G401 (cell line): Measurements from ENCODE around the gene WDTC1. TPM values are rescaled to one million over a fixed set of nuclear protein-coding genes. Genes with fewer than 3 reads are reported as not detected.

Experiments used
- DNase-seq: peaks from one replicate; pipeline ENCODE4 v3.0.0-alpha.2; 2015; ENCODE audit warnings: low spot score
- in situ Hi-C: cut with HindIII; loops from 2 replicates; pipeline ENCODE4 v1.10.0; 2016; ENCODE audit warnings: low sequenced_read_pairs, mixed read lengths
- total RNA-seq: library from RNA; depleted of rRNA; stranded (reverse); fragments of >200 nt; shearing (Covaris generic); gene quantifications from 2 replicates; pipeline ENCODE4 v1.2.3, GENCODE V29; 2014; rRNA removed

Gene WDTC1
- total RNA-seq, 1 experiment from 2014 or later = 13.2 TPM

DNA sequence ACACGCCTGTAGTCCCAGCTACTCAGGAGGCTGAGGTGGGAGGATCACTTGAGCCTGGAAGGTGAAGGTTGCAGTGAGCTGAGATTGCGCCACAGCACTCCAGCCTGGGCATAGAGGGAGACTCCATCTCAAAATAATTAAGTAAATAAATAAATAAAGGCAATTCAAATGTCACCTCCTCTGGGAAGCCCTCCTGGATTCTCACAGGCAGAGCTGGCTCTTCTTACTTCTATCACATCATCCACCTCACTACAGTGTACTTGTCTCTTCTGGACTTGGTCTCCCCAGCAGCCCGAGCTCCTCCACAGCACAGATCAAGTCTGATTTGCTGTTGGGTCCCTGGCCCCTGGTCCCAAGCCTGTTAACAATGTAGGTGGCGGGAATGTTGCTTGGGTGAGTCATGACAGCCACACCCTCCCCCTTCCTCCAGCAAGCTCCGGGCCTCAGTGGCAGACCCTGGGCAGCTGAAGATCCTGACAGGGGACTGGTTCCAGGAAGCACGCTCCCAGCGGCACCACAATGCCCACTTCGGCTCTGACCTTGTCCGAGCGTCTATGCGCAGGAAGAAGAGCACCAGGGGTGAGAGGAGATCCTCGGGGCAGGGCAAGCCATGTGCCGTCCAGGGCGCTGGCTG, 112.7 kb downstream of the WDTC1 start:
- in situ Hi-C loops = no loop called here
- no peak for DNase-seq

DNA sequence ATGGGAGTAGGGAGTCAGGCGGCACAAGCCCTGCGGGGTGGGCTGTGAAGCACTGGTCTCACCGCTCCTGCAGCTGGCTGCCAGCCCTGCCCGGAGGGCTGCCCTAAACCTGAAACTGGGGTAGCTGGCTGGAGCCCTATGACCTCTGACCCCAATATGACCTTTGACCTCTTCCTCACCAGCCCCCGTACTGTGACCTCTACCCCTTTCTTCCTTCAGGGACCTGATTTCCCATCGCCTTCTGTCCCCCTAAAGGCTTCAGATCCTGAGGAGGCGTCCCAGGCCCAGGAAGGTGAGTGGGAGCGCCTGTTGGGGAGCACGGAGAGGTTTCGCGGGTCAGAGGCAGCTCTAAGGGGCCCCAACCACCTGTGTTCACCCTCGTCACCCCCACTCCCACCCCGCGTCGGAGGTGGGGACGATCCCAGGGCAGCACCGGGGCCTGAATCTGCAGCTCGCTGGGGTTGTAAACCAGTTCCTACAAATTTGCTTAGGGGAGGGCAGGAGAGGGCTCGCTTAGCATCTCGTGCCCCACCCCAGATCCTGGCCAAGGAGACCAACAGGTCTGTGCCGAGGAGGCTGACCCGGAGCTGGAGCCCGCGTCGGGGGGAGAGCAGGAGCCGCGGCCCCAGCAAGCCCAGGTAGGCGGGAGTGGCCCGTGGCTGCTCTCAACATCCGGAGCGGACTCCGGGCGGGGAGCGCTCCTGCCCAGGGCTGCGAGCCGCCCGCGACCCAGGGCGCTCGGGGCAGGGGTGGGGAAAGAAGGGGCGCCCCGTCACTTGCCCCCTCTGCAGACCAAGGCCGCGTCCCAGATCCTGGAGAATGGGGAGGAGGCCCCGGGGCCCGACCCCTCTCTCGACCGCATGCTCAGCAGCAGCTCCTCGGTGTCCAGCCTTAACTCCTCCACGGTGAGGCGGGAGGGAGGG, 114.7 kb downstream of the WDTC1 start:
- DNase-seq = peak; percentile 73
- in situ Hi-C loops = no loop called here

DNA sequence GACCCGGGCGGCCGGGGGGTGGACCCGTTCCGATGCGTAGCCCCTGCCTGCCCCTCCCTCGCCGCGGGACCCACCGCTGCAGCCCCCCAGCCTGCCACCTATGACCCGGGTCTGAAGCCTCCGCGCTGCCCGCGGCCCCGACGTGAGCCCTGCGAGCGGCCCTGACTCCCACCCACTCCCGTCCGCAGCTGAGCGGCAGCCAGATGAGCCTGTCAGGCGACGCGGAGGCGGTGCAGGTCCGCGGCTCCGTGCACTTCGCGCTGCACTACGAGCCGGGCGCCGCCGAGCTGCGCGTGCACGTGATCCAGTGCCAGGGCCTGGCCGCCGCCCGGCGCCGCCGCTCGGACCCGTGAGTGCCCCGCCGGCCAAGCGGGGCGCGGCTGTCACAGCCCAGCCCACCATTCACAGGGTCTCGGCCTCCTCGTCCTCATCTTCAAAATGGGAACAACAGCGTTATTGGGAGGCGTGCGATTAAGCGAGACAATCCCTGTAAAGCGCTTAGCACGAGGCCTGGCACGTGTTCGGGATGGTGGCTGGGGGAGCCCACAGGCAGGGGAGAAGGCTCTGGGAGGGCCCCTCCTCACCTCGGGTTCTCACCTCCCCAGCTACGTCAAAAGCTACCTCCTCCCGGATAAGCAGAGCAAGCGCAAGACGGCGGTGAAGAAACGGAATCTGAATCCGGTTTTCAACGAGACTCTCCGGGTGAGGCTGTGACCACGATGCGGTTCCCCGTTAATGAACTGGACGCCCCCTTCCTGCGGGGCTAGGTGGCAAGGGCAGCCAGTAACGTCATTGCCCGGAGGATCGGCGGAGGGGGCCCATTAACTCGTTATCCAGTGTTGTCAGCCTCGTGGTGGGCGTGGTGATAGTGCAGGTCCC, 115.6 kb downstream of the WDTC1 start:
- peak; percentile 68 for DNase-seq
- in situ Hi-C loops = no loop called here

DNA sequence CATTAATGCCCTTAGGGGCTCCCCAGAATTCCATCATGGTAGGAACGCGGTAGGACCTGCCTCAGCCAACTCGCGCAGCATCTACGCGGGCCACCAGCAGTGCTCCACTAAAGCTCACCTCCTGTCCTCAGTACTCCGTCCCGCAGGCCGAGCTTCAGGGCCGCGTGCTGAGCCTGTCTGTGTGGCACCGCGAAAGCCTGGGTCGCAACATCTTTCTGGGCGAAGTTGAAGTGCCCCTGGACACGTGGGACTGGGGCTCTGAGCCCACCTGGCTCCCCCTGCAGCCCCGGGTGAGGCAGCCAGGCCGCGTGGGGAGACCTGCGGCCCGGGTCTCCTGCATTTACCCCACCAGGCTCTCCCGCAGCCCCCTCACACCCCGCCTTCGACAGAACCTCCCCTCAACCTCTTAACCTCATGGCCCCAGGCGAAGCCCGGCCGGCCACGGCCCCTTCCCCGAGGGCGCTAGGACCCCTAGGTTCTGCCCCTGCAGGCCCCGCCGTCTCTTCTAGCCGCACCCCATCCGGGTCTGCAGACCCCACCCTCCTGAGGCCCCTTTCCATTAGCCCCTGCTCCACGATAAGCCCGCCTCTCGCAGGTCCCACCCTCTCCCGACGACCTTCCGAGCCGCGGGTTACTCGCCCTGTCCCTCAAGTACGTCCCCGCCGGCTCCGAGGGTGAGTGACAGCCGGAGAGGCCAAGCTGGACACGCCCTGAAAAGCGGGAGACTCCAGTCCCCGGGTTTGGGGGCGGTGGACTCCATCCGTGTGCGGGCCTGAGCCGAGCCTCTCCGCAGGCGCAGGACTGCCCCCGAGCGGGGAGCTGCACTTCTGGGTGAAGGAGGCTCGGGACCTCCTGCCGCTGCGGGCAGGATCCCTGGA, 116.5 kb downstream of the WDTC1 start:
- DNase-seq = peak; percentile 62

DNA sequence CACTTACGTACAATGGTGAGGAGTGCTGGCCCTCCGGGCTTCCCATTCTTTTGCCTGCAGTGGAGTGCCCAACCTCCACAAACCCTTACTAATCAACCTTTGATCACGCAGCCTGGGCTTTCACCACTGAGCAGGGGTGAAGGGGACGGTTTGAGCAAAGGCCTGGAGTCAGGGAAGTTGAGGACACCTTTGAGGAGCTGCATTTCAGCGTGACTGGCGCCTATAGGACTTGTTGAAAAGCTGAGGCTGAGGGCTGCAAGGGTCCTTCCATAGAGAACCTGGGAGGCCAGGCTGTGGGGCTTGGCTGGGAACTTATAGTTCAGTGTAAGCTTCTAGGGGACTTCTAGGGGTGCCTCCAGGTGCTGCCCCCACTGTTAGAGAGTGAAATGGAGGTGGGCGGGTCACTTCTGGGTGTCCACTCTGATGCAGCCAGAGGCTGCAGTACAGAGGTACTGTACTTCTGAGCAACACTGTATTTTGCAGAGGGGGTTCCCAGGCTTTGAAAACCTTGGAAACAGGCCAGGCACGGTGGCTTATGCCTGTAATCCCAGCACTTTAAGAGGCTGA, 117.2 kb downstream of the WDTC1 start:
- in situ Hi-C loops = no loop called here

More for the DNA sequence above, 116.5 kb downstream of the WDTC1 start:
- in situ Hi-C loops = no loop called here

DNA sequence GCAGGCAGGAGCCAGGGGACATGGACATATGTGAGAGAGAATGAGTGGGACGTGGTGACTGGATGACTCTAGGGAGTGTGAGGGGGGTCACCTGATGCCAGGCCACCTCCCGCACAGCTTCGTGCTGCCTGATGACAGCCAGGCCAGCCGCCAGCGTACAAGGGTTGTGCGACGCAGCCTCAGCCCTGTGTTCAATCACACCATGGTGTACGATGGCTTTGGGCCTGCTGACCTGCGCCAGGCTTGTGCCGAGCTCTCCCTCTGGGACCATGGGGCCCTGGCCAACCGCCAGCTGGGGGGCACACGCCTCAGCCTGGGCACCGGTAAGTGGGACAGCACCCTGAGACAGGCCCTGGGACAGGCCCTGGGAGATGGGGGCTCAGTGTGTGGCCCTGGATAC, 118.7 kb downstream of the WDTC1 start:
- in situ Hi-C loops = no loop called here
- DNase-seq = no peak

More for the DNA sequence above, 117.2 kb downstream of the WDTC1 start:
- no peak for DNase-seq

DNA sequence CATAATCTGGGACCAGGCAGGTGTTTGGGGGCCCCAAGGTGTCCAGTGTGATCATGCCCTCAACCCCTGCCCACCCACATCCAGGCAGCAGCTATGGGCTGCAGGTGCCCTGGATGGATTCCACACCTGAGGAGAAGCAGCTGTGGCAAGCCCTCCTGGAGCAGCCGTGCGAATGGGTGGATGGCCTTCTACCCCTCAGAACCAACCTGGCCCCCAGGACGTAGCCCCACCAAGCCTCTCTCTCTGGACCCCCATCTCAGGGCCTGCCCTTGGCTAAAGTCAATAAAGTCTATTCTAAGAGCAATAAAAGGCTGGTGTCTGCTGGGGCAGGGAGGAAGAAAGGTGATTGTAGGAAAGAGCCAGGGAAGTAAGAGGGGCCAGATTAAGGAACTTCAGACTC, 119.2 kb downstream of the WDTC1 start:
- no peak for DNase-seq
- in situ Hi-C loops = no loop called here

DNA sequence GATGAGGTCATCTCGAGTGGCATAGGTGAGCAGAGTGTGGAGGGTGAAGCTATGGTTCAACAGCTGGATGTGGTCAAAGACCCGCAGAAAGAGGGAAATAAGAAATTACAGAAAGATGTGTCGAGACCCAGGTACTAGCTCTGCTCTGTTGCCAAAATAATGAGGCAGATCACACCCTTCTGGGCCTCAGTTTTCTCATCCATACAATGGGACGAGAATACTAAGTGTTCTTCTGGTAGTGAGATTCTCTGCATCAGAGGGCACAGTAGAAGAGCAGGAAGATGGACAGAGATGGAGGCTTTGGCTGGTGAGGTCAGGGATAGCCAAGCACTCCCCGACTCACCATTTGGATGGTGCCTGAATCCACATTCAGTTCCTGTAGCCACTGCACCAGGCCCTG, 121.3 kb downstream of the WDTC1 start:
- no peak for DNase-seq
- in situ Hi-C loops = no loop called here

DNA sequence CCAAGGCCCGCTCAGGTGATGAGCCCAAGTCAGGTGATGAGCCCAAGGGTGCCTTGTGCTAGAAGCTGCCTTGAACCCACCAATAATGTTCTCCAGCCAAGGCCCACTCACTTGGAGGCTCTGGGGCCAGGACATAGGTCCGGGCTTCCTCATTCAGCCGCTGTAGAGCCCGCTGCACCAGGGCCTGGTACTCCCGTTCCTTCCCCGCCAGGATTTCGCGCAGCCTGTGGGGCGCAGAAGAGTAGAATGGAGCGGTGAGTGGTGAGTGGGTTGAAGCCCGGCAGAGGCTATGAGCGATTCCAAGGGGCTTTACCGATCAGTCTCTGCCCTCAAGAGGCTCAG, 121.8 kb downstream of the WDTC1 start:
- no peak for DNase-seq
- in situ Hi-C loops = no loop called here

DNA sequence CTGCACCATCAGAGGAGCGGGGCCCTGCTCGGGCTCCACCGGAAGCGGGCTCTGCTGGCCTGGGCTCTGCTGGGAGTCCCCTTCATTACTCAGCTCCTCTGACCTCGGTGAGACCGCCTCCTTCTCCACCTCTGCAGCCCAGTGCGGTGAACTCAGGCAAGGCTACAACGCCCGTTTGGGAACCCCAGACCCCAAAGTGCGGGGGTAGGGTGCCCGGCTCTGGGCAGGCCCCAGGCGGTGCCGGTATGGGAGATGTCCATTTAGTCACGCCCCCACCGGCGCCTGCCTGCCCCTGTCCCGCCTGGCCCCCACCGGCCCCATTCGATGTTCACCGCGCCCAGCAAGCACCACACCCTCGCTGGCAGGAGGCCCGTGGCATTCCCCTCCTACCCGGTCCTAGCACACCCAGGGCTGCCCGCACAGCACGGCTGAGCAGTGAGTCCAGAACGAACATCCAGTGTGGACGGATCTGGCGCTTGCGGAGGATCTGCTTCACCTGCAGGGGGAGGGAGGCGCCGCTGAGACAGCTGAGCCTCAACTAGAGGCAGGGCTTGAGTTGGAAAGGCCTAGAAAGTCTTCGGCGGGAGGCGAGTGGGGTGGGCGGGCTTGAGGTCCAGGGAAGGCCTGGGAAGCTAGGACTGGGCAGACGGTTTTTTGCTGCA, 122.3 kb downstream of the WDTC1 start:
- no peak for DNase-seq

DNA sequence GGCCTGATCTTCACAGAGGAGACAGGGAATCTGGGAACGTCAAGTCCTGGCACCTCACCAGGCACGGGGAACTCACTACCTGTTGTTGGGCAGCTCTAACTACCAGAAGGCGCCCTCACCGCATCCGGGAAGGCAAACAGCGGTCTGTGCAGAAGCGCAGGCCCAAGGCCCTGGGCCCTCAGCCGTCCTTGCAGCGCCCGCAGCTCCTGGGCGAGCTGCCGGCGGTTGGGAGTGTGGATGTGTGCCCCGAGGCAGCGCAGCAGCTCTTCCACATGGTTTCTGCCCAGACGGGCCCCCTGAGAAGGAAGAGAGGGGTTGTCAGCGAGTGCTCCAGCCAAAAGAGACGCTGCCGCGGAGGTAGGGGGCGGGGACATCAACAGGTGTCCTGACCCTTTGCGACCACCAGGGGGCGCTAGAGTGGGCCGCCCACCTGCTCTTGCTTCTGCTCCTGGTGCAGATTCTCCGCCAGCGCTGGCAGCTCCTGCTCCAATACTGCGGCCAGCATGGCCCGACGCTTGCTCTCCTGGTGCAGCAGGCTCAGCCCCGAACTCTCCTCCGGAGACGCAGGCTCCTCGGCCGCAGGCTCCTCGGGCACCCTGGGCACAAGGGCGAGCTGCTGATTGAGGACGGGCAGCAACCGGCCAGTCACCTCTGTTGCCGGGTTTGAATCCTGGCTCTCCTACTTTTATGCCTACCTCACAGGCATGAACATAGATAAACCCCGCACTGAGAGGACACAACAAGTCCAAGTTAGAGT, 123.0 kb downstream of the WDTC1 start:
- peak; percentile 79 for DNase-seq
- in situ Hi-C loops = no loop called here

More for the DNA sequence above, 122.3 kb downstream of the WDTC1 start:
- in situ Hi-C loops = no loop called here

Other genes starting within 250 kb of the WDTC1 start
- 18.3 and 28.3 TPM in 2 replicates for gene TRNP1, start 240.9 kb upstream of the WDTC1 start, total RNA-seq
- gene TENT5B, start 221.8 kb upstream of the WDTC1 start, total RNA-seq = 19.3 and 32.4 TPM in 2 replicates
- 1.4 and 4.2 TPM in 2 replicates for gene SLC9A1, start 79.5 kb upstream of the WDTC1 start, total RNA-seq
- gene TMEM222, start 87.5 kb downstream of the WDTC1 start, total RNA-seq = 38.2 and 49.1 TPM in 2 replicates
- 38.2 and 44.0 TPM in 2 replicates for gene SYTL1, start 107.4 kb downstream of the WDTC1 start, total RNA-seq
- 10.0 and 17.3 TPM in 2 replicates for gene MAP3K6, start 132.3 kb downstream of the WDTC1 start, total RNA-seq
- not detected in 2 replicates for gene FCN3, start 140.2 kb downstream of the WDTC1 start, total RNA-seq
- gene CD164L2, start 148.7 kb downstream of the WDTC1 start, total RNA-seq = not detected in 2 replicates
- gene GPR3, start 158.0 kb downstream of the WDTC1 start, total RNA-seq = 2.4 and 6.9 TPM in 2 replicates